Activated gamma-delta T cell treated with anti-CD3 and anti-CD28 coated beads, Interleukin-2, amount 50 U/mL, for 16 hours (primary cell): ENCODE measurements around the gene ZFP36L2.

Experiments
- DNase-seq: peaks from one replicate; pipeline ENCODE4 v3.0.0-alpha.2; 2020; ENCODE audit warnings: low read depth

ZFP36L2 gene, protein sequence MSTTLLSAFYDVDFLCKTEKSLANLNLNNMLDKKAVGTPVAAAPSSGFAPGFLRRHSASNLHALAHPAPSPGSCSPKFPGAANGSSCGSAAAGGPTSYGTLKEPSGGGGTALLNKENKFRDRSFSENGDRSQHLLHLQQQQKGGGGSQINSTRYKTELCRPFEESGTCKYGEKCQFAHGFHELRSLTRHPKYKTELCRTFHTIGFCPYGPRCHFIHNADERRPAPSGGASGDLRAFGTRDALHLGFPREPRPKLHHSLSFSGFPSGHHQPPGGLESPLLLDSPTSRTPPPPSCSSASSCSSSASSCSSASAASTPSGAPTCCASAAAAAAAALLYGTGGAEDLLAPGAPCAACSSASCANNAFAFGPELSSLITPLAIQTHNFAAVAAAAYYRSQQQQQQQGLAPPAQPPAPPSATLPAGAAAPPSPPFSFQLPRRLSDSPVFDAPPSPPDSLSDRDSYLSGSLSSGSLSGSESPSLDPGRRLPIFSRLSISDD

DNA sequence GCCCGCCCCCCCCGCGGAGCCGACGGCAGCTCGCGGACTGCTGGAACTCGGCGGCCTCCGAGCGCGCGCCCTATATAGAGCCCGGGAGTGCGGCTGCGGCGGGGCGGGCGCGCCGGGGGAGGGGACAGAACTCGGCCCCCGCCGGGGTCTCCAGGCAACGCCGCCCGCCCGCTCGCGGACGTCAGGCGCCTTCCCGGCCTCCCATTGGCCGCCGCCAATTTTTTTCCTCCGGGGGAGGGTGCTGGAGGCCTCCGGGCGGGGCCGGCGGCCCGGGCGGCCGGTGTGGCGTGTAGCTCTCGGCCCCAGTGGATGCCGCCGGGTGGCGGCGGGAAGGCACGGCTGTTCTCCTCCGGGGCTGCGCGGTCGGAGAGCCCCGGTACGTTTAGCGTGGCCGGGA is at the start of gene ZFP36L2:
ZFP36L2 (minus strand) TSS at position 49 of the 397 bp plus-strand sequence. CDS start 291 bp downstream, outside the sequence.
- DNase-seq, result peak; percentile 90

DNA sequence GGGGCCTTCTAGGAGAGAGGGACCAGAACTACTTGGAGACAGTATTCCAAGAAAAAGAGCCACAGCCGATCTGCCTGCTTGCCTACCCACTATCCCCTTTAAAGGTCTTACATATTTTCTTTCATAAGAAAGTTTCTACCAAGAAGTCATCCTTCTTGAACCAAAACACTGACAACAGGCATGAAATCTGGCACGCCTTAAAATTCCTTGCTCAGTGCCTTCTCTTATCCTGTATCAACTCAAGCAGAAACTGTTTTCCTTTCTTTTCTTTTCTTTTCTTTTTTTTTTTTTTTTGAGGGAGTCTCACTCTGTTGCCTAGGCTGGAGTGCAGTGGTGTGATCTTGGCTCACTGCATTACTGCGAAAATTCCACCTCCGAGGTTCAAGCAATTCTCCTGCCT is 48.3 kb upstream of the ZFP36L2 start:
- DNase-seq, result no peak

DNA sequence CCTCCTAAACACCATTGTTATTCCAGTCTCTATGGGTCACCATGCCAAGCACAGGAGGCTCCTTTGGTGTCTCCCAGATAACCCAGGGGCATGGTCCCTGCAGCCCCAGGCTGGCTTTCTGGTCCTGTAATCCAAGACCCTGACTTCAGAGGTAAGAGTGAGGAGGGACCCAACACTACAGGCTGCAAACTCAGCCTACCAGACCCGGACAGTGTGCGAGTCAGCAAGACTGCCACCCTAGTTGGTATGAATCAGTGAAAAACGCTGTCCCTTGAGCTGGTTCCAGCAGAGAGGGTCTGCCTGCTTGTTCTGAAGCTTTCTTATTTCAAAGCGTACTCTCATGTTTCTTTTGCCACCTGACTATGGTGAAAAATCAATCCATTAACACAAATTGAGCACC is 47.6 kb upstream of the ZFP36L2 start:
- DNase-seq, result no peak

DNA sequence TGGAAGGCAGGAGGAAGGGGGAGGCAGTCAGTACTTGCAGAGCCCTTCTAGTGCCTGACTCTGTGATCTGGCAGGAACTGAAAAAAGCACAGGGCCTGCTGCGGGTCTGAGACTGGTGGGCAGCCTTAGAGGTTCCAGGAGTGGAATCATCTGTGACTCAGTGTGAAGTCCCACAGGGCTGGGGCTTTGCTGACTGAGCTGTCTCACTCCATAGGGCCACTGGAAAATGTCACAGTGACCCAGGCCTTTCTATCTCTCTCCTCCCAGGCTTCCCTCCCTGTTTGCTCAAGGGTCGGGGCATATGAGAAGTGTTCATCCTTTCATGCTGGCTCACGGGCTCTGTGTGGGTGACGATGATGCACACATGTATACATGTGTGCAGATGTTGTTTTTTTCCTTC is 47.1 kb upstream of the ZFP36L2 start:
- no peak for DNase-seq

DNA sequence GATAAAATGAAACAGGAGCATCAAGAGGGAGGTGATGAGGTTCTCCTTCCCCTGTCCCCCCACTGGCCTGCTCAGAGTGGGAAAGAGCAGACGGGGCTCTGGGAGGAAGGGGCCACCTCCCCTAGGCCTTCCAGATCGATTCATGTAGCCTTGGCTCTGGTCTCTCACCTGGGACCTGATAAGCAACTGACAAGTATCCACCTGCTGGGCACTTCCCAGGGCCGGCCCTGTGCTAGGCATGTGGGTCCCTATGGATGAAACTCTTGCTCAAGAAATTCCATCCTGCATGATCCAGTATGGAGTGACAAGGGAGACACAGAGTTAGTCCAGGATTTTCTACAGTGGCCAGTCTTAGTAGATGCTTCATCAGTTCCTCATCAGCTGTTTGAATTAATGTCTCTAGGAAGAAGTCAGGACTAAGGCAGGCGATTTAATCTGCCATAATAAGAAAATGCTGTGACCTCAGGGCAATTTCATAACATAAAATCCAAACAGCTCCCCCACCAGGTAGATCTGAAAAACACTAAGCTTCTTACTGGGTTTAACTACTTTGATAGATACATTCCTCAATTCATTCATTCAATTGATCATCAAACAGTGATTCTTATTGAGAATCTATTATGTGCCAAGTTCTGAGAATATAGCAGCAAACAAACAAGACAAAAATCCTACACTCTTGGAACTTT is 44.7 kb upstream of the ZFP36L2 start:
- no peak for DNase-seq

DNA sequence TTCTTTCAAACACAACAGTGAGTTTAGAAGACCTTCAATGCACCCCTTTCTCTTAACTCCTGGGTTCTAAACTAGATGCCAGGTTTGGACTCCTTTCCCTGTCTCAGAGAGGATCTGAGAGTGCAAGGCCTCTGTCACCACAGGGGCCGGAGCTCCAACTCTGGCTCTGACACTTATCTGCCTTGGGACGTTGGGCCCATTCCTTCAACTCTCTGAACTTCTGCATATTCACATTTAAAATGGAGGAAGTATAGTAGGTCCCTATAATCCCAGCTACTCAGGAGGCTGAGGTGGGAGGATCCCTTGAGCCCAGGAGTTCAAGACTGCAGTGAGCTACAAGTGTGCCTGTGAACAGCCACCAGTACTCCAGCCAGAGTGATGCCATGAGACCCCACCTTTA is 44.1 kb upstream of the ZFP36L2 start:
- DNase-seq, result no peak

DNA sequence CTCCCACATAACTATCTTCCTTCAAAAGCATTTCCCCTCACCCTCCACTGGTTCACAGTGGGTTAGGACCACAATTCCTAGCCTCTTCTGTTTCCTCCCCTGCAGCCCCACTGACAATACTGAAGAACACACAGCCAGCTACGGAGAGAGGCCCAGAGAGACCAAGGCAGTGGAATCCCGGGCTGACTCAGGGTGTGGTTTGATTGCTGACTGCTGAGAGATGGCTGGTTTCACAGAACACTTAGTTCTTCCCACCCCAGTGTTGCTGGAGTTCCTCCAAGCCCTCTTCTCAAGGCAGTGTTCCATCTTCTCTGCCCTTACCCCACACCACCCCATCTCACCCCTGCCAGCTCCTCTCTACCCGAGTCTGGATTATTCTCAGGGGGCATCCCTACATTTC is 43.3 kb upstream of the ZFP36L2 start:
- DNase-seq, result no peak

DNA sequence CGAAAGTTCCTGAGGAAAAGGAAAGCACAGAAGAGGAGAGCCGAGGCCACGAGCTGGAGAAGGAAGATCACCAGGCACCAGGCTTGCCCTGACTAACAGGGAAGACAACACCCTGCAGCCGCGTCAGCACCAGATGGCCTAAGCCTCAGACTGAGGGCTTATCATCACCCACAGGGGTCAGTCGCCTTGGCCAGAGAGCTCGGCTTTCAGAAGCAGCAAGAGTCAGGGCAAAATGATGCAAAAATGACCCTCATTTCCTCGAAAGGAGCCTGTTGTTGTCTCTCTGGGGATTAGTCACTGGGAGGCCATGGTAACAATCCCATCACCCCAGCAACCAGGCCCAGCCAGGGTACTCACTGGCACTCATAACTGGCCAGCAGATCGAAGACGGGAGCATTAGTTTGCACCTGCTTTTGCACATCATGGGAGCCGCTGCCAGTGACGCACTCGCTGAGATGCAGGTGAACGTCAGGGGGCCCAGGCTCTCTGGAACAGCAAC is 42.7 kb upstream of the ZFP36L2 start:
- DNase-seq, result no peak

DNA sequence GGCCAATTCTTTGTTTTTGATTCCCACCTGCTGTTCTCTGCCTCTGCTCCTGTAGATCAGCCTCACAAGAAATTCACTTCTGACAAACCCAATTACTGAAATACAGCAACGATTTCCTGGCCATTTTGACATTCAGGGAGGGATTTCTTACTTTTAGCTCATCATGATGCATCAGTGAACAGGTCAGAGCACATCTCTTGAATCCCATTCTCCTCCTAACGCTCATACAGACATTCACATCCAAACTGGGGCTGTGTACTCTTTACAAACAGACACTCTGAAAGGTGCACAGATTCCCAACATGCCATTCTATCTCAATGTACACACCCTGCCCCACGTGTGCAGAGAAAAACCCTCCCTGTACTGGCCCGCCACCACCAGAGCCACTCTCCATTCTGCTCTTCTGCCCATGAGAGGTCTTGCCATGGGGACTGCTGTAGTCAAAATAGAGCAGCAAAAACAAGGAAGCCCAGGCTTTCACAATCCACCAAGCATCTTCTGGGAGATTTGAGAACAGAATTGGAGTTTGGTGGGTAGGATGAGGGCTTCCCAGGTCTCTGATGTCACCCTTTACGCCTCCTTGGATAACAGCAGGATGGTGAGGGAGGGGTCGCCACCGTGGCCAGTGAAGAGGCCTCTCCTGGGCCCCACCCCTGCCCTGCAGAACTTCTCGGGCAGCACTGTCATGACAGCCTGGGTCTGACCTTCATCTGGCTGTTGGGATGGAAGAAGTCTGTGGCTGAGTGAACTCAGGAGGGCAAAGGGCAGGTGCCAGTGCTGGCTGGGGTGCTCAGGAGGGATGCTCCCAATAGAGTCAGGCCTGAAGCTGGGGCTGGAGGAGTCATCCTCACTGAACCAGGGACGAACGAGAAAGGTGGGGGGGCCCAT is 41.9 kb upstream of the ZFP36L2 start:
- no peak for DNase-seq

DNA sequence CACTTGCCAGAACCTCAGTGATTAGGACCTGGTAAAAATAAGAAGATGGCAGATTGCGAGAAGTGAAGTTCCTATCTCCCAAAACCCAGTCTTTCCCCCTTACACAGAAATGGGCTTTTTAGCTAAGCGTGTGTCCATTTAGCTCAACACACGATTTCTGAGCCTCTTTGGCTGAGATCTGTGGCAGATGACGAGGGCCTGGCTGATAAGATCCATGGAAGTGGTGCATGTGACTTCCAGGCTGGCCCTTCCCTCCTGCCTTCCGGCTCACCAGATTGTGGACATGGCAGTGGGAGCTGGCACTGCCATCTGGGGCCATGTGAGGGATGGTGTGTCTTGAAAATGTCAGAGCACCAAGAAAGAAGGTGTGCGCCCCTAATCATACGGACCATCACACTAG is 41.0 kb upstream of the ZFP36L2 start:
- no peak for DNase-seq

DNA sequence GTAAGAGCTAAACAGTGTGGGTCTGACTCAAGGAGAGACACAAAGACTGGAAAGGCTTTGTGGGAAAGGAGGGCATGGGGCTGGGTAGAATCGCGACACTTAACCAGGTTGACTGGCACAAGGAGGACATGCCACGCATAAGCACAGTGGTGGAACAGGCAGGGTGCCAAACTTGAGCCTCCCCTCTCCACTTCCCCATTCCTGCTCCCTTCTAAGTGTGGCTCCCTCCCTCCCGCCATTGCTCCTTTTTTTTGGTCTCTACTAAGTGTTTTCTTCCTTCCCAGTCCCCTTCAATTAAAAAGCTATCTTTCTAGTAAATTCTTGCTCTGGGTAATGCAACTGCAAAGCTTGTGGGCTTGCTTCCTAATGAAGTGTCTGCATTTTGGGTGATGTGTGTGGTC is 40.3 kb upstream of the ZFP36L2 start:
- DNase-seq, result no peak

DNA sequence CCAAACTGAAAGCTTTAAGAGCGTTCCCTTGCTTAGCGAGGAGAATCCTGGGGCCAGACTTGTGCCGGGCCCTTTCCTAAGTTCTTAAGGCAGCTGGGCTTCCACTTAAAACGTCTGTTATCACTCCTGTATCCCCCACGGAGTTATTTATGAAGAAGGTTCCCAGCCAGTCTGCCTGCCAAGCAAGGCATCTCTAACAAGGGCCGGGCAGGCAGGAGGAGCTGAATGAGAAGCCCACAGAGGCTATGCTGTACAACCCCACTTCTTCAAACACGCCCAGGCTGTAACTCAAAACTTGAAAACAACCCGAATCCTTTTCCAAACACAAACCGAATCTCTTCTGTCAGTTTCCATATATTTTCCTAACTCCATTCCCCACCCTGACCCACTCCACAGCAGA is 39.0 kb upstream of the ZFP36L2 start:
- no peak for DNase-seq

DNA sequence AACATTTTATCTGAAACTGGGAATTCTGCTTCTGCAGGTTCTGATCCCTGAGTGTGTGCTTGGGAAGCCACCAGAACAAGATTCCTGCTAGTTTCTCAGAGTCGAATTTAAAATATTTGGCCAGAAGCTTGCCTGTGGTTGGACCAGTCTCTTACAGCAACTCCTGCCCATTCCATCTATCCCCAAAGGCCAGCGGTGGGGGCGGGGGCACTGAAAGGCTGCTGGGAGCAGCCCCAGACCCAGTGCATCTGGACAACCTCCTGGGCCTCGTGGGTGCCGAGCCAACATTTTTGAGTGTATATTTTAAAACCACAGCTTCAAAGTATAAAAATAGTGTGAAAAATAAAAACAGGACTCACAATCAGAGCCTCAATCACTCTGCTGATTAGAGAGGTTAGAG is 38.6 kb upstream of the ZFP36L2 start:
- DNase-seq, result no peak

DNA sequence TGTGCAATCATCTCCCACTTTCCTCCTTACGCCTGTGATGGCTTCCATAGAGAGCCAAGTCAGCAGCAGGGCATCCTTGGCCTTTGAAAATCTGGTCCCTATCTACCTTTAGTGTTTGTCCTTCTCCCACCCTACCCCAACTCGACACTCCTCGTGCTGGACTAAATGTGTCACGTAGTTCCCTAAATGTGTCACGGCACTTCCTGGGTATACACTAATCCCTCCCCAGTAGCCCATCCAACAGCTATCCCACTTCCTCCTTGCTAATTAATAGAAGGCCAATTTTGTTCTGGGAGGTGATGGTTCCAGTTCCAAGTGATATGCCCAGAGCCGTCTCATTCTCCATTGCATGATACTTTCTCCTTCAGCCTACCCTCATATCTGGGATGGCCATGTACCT is 36.5 kb upstream of the ZFP36L2 start:
- DNase-seq, result no peak

DNA sequence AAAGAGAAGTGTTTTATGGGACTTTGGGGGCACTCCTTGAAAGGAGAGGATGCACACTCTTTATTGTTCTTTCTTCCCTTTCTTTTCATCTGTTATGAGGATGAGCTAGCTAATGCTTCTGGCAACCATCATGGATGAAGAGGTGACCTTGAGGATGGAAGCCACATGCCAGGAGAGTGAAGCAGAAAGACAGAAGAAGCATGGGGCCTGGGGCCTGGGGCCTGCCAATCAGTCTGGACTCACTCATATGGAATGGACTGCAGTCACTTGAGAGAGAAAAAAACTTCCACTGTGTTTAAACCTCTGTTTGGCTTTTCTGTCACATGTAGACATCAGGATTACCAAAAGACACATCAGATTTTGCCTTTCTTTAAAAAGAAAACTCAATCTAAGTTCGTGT is 35.8 kb upstream of the ZFP36L2 start:
- no peak for DNase-seq

DNA sequence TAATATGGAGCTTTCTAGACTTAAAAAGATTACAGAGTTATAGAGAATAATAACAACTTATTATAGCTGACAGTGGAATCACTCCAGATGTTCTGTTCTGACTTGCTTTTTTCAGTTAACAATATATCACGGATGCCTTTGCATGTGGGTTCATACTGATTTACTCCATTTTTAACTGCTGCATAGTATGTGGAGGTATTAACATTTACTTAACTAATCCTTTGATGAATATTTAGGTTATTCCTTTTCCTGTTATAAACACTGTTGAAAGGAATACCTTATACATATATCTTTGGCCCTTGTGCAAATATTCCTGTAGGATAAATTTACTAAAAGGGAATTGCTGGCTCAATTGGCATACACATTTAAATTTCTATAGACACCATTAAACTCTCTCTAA is 33.1 kb upstream of the ZFP36L2 start:
- DNase-seq, result no peak

DNA sequence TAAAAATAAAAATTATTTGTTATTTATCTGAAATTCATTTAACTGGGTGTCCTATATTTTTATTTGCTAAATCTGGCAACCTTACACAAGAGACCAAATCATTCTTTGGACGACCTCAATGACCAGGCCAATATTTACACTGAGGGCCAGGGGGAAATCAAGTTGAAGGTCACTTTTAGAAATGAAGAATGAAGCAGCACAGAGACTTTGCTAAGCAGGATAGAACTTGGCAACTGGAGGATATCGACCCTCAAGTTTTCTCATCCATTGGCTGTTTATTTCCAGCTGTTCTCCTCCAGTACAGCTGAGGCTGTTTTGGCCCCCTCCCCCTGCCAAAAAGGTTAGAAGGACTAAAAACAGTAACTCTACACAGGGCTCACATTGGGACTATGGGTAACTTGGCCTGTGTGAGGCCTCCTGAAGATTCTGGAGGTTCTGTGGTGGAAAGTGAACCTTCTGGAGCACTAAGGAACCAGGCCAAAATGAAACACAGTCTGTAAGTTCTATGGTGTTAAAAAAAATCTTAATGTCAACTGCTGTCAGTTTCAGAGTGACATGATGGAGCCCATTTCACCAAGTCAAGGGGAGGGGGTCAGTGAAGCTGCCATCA is 32.2 kb upstream of the ZFP36L2 start:
- DNase-seq, result no peak

DNA sequence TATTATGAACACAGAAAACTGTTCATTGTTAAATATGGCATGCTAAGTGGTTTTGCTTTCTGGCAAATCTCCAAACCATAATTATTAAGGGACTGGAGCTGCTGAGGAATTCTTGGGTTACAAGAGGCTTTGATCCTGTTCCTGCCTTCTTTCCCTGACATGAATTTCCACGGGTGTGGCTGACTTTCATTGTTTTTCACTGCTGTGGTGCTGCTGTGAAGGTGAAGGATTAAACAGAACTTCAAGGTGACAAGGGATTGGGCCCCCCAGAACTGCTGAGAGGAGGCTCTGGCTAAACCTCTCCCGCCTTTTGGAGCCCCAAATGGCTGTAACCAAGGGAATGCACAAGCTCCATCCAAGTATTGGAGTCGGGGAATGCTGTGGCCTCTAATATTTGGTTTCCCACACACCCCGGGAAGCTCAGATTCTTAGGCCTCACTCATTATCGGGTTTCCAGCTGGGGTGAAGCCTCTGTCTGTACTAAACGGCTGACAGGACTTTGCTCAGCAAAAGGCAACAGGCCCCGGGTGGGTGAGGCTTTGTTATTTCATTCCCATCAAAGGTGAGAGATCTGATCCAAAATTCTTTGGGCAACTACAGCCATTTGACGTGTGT is 29.0 kb upstream of the ZFP36L2 start:
- no peak for DNase-seq

DNA sequence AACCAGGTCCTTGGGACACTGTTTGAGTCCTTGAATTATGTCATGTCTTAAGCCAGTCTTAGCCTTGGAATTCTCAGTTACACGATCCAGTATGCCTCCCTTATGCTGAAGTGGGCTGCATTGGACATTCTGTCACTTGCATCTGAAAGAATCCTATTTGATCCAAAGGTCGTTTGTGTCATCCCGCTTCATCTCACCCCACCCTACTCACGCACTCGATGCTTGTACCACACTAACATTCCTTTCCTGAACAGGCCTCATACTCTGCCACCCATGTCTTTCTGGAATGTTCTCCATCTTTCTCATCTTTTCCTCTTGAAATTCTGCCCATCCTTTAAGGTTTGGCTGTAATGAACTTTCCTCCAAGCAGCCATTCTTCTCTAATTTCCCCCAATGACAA is 27.9 kb upstream of the ZFP36L2 start:
- no peak for DNase-seq

DNA sequence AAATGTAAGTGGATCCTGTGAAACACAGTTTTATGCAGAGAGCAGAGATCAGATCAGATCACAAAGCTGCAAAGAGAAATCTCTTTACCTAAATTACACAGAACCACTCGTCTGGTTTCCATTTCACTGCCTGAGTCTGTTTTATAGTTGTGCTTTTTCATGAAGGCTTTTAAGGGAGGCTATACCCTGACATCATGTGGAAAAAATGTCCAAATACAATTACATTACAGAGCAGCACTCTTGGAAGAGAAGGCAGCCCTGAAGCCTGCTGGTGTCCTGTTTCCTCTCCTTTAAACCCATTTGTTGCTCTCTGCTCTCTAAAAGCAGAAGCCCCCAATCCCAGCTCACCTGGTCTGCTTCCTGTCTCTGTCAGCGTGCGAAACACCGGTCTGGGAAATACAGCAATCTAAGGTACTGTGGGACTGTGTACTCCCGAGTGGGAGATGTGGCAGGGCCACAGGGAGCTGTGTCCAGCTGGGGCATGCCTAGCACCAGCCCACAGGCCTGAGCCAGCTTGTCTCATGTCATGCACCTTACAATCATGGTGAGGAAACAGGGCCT is 24.8 kb upstream of the ZFP36L2 start:
- DNase-seq, result no peak

DNA sequence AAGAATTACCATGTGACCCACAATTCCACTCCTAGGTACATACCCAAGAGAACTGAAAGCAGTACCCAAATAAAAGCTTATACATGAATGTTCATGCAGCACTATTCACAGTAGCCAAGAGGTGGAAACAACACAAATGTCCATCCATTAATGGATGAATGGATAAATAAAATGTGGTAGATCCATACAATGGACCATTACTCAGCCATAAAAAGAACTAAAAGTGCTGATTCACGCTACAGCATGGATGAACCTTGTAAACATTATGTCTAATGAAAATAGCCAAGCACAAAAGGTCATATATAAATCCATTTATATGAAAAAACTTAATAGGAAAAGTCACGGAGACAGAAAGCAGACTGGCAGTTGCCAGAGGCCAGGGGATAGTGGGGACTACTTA is 23.6 kb upstream of the ZFP36L2 start:
- DNase-seq, result no peak
